Neural cell (in vitro differentiated cells): Measurements from ENCODE around the gene EMC8. TPM values are rescaled to one million over a fixed set of nuclear protein-coding genes. Genes with fewer than 3 reads are reported as not detected.

Source experiments
- H2AFZ ChIP-seq: fragments of 200-600, 300-800 bp; sonication (generic), shearing (Covaris generic); 2 replicates; pipeline ENCODE4 v1.6.0; 2014; ENCODE audit warnings: low read depth, mild to moderate bottlenecking, antibody characterized with exemption, low read length, moderate library complexity
- H3F3A ChIP-seq: fragments of 200-600 bp; shearing (Covaris generic); 2 replicates; pipeline ENCODE4 v1.6.1; 2016; ENCODE audit warnings: mild to moderate bottlenecking, moderate library complexity, mixed read lengths, antibody characterized with exemption, low read length; ENCODE audit not compliant: insufficient read depth, poor library complexity, severe bottlenecking
- H3K27ac ChIP-seq: fragments of 200-600, 300-800 bp; sonication (generic), shearing (Covaris generic); 2 replicates; pipeline ENCODE4 v1.5.1; 2014; ENCODE audit warnings: mild to moderate bottlenecking, low read length, moderate library complexity
- H3K27me3 ChIP-seq: fragments of 300-800, 200-600 bp; sonication (generic), shearing (Covaris generic); 2 replicates; pipeline ENCODE4 v1.6.0; 2014; ENCODE audit warnings: mild to moderate bottlenecking, low read depth, low read length, moderate library complexity; ENCODE audit not compliant: insufficient read depth
- H3K36me3 ChIP-seq: fragments of 300-800, 200-600 bp; sonication (generic), shearing (Covaris generic); 2 replicates; pipeline ENCODE4 v1.5.1; 2014; ENCODE audit warnings: mild to moderate bottlenecking, antibody characterized with exemption, low read length, moderate library complexity; ENCODE audit not compliant: insufficient read depth
- H3K4me2 ChIP-seq: fragments of 300-800, 200-600 bp; sonication (generic), shearing (Covaris generic); 2 replicates; pipeline ENCODE4 v1.6.0; 2014; ENCODE audit warnings: mild to moderate bottlenecking, low read length
- H3K4me3 ChIP-seq: fragments of 300-800, 200-600 bp; sonication (generic), shearing (Covaris generic); 2 replicates; pipeline ENCODE4 v1.5.1; 2014; ENCODE audit warnings: mild to moderate bottlenecking, low read length, moderate library complexity
- H3K79me2 ChIP-seq: fragments of 200-600 bp; shearing (Covaris generic); replicated peaks from 2 replicates; pipeline ENCODE4 v1.6.0; 2014; ENCODE audit warnings: mild to moderate bottlenecking, low read length, moderate library complexity; ENCODE audit not compliant: insufficient read depth
- H3K9ac ChIP-seq: fragments of 300-800, 200-600 bp; sonication (generic), shearing (Covaris generic); 2 replicates; pipeline ENCODE4 v1.6.1; 2016; ENCODE audit warnings: mild to moderate bottlenecking, low read length, mixed read lengths
- H3K9me2 ChIP-seq: fragments of 200-600 bp; shearing (Covaris generic); 2 replicates; pipeline ENCODE4 v1.6.1; 2016; ENCODE audit warnings: mild to moderate bottlenecking, low read length, mixed read lengths; ENCODE audit not compliant: insufficient read depth
- H3K9me3 ChIP-seq: fragments of 200-600, 300-800 bp; sonication (generic), shearing (Covaris generic); 2 replicates; pipeline ENCODE4 v1.6.1; 2016; ENCODE audit warnings: mild to moderate bottlenecking, mixed run types, low read length, moderate library complexity, mixed read lengths
- H4K20me1 ChIP-seq: fragments of 200-600 bp; shearing (Covaris generic); 2 replicates; pipeline ENCODE4 v1.6.1; 2016; ENCODE audit warnings: mild to moderate bottlenecking, mixed run types; ENCODE audit not compliant: insufficient read depth
- CTCF ChIP-seq: fragments of 450-650 bp; IDR thresholded peaks from 2 replicates; pipeline ENCODE4 v1.5.1; 2014; ENCODE audit warnings: antibody characterized with exemption, mild to moderate bottlenecking, moderate library complexity; ENCODE audit not compliant: poor library complexity, severe bottlenecking
- EP300 ChIP-seq: fragments of 450-650 bp; conservative IDR thresholded peaks from 2 replicates; pipeline ENCODE4 v1.6.1; 2014; ENCODE audit warnings: antibody characterized with exemption, mild to moderate bottlenecking, moderate library complexity; ENCODE audit not compliant: poor library complexity, severe bottlenecking
- EZH2 ChIP-seq: fragments of 200-600, 300-800 bp; shearing (Covaris generic), sonication (generic); IDR thresholded peaks from 2 replicates; pipeline ENCODE4 v1.6.1; 2014; ENCODE audit warnings: antibody characterized with exemption, low read length, borderline replicate concordance, mild to moderate bottlenecking; ENCODE audit not compliant: insufficient read depth, poor library complexity, severe bottlenecking
- MXI1 ChIP-seq: fragments of 450-650 bp; conservative IDR thresholded peaks from 2 replicates; pipeline ENCODE4 v1.6.1; 2014; ENCODE audit warnings: antibody characterized with exemption, mild to moderate bottlenecking; ENCODE audit not compliant: poor library complexity, severe bottlenecking
- POLR2AphosphoS5 ChIP-seq: IDR thresholded peaks from 2 replicates; pipeline ENCODE4 v1.6.1; 2012
- RAD21 ChIP-seq: fragments of 450-650 bp; conservative IDR thresholded peaks from 2 replicates; pipeline ENCODE4 v1.6.1; 2014; ENCODE audit warnings: antibody characterized with exemption, mild to moderate bottlenecking, moderate library complexity
- REST ChIP-seq: IDR thresholded peaks from 2 replicates; pipeline ENCODE4 v1.6.1; 2012; ENCODE audit warnings: borderline replicate concordance
- SMC3 ChIP-seq: fragments of 450-650 bp; conservative IDR thresholded peaks from 2 replicates; pipeline ENCODE4 v1.6.1; 2014; ENCODE audit warnings: antibody characterized with exemption, mild to moderate bottlenecking, moderate library complexity; ENCODE audit not compliant: poor library complexity
- TAF1 ChIP-seq: IDR thresholded peaks from 2 replicates; pipeline ENCODE4 v1.6.1; 2012; ENCODE audit warnings: low read depth
- polyA plus RNA-seq: library from polyadenylated mRNA; depleted of rRNA; stranded (reverse); fragments of >200 nt; gene quantifications from 2 replicates; pipeline ENCODE4 v1.2.3, GENCODE V29; 2014

EMC8 gene
- polyA plus RNA-seq, 1 donor from 2014 or later = 38.9 TPM

GRCh38 chr16:85847681-85848601, 48.6 kb upstream of the EMC8 start:
- no peak overlapping the region for H2AFZ ChIP-seq
- H3K9me2 ChIP-seq = no peaks in the 10 kb centered on the region
- H3K27me3 ChIP-seq = no peaks in the 10 kb centered on the region
- H3K4me3 ChIP-seq = no peak overlapping the region
- H3K9ac ChIP-seq = no peak overlapping the region
- no peaks in the 10 kb centered on the region for H3K79me2 ChIP-seq
- H4K20me1 ChIP-seq = no peaks in the 10 kb centered on the region
- H3K9me3 ChIP-seq = no peaks in the 10 kb centered on the region
- H3K27ac ChIP-seq = no peak overlapping the region
- no peaks in the 10 kb centered on the region for H3F3A ChIP-seq
- no peaks in the 10 kb centered on the region for H3K36me3 ChIP-seq
- TF ChIP-seq RAD21 = no peak
- no peak overlapping the region for H3K4me2 ChIP-seq

- no peaks in the 10 kb centered on the region for H3K9me2 ChIP-seq
- H3K79me2 ChIP-seq = no peaks in the 10 kb centered on the region
- H3K9ac ChIP-seq = no peak overlapping the region
- no peak overlapping the region for H2AFZ ChIP-seq
- H4K20me1 ChIP-seq = no peaks in the 10 kb centered on the region
- no peaks in the 10 kb centered on the region for H3K27me3 ChIP-seq
- H3K9me3 ChIP-seq = no peaks in the 10 kb centered on the region
- no peaks in the 10 kb centered on the region for H3F3A ChIP-seq
- H3K27ac ChIP-seq = no peak overlapping the region
- H3K4me3 ChIP-seq = no peak overlapping the region
- TF ChIP-seq TAF1 = no peak
- no peak for TF ChIP-seq MXI1
- no peak for TF ChIP-seq EZH2
- no peak for TF ChIP-seq SMC3
- no peak for TF ChIP-seq REST
- H3K4me2 ChIP-seq = no peak overlapping the region
- H3K36me3 ChIP-seq = no peaks in the 10 kb centered on the region
Measured at GRCh38 chr16:85847036-85847435, 47.7 kb upstream of the EMC8 start.

- Histone ChIP-seq H3K9me3 (no peaks in the 10 kb centered on the region), H3K9ac (no peak overlapping the region), H3K4me3 (no peak overlapping the region), H4K20me1 (no peaks in the 10 kb centered on the region), H3K79me2 (no peaks in the 10 kb centered on the region), H3K27ac (no peak overlapping the region), H3K36me3 (no peaks in the 10 kb centered on the region), H2AFZ (no peak overlapping the region), H3F3A (no peaks in the 10 kb centered on the region), H3K9me2 (no peaks in the 10 kb centered on the region), H3K27me3 (no peaks in the 10 kb centered on the region), H3K4me2 (no peak overlapping the region)
- no peak for TF ChIP-seq EP300
- TF ChIP-seq RAD21 = no peak
- no peak for TF ChIP-seq MXI1
- TF ChIP-seq EZH2 = no peak
- TF ChIP-seq SMC3 = no peak
- no peak for TF ChIP-seq TAF1
- TF ChIP-seq REST = no peak
- TF ChIP-seq CTCF = no peak
- TF ChIP-seq POLR2AphosphoS5 = no peak
Measured at GRCh38 chr16:85846461-85846860, 47.1 kb upstream of the EMC8 start.
